GM23338 (cell line): ENCODE data around the gene SLC12A3. TPM values are rescaled to one million over a fixed set of nuclear protein-coding genes. Genes with fewer than 3 reads are reported as not detected.

Experiments
- ATAC-seq: fragments of 200-7000 bp; cut with Tn5 transposase; 3 replicates; pipeline ENCODE4 v1.9.1; 2020
- DNase-seq: peaks from one replicate; pipeline ENCODE4 v3.0.0-alpha.2; 2015; ENCODE audit warnings: low spot score
- H2AFZ ChIP-seq: fragments of 200-600 bp; sonication (generic); 2 replicates; pipeline ENCODE4 v1.8.0; 2016; ENCODE audit warnings: antibody characterized with exemption, mild to moderate bottlenecking, moderate library complexity
- H3F3A ChIP-seq: fragments of 200-600 bp; sonication (generic); replicated peaks from 2 replicates; pipeline ENCODE4 v1.8.0; 2017; ENCODE audit warnings: antibody characterized with exemption, mixed run types, low read depth
- H3K27ac ChIP-seq: fragments of 200-600 bp; sonication (generic); 2 replicates; pipeline ENCODE4 v1.6.1; 2016; ENCODE audit warnings: low read depth
- H3K27me3 ChIP-seq: fragments of 200-600 bp; sonication (generic); 2 replicates; pipeline ENCODE4 v1.8.0; 2016; ENCODE audit warnings: mild to moderate bottlenecking, mixed run types, moderate library complexity; ENCODE audit not compliant: insufficient read depth
- H3K36me3 ChIP-seq: fragments of 200-600 bp; sonication (generic); 2 replicates; pipeline ENCODE4 v1.8.0; 2016; ENCODE audit warnings: mild to moderate bottlenecking; ENCODE audit not compliant: insufficient read depth
- H3K4me1 ChIP-seq: fragments of 200-600 bp; sonication (generic); 2 replicates; pipeline ENCODE4 v1.8.0; 2016; ENCODE audit warnings: mild to moderate bottlenecking, moderate library complexity; ENCODE audit not compliant: insufficient read depth
- H3K4me2 ChIP-seq: fragments of 200-600 bp; sonication (generic); 2 replicates; pipeline ENCODE4 v1.7.1; 2017; ENCODE audit warnings: mixed run types
- H3K4me3 ChIP-seq: fragments of 200-600 bp; sonication (generic); 2 replicates; pipeline ENCODE4 v1.6.1; 2016; ENCODE audit warnings: mixed run types
- H3K79me2 ChIP-seq: fragments of 200-600 bp; sonication (generic); replicated peaks from 2 replicates; pipeline ENCODE4 v1.8.0; 2017; ENCODE audit warnings: mild to moderate bottlenecking; ENCODE audit not compliant: insufficient read depth
- H3K9me2 ChIP-seq: fragments of 200-600 bp; sonication (generic); 2 replicates; pipeline ENCODE4 v1.8.0; 2017; ENCODE audit not compliant: insufficient read depth
- H4K20me1 ChIP-seq: fragments of 200-600 bp; sonication (generic); replicated peaks from 2 replicates; pipeline ENCODE4 v1.8.0; 2017; ENCODE audit warnings: mild to moderate bottlenecking; ENCODE audit not compliant: insufficient read depth
- H3K27ac Mint-ChIP-seq: 2 replicates; pipeline ENCODE4 v1.8.0; 2020; ENCODE audit warnings: inconsistent platforms, mild to moderate bottlenecking, moderate library complexity, mixed read lengths
- H3K27me3 Mint-ChIP-seq: 3 replicates; pipeline ENCODE4 v1.8.0; 2022; ENCODE audit warnings: low read depth, mild to moderate bottlenecking, moderate library complexity, mixed read lengths, inconsistent platforms; ENCODE audit not compliant: insufficient read depth, poor library complexity
- H3K36me3 Mint-ChIP-seq: 3 replicates; pipeline ENCODE4 v1.8.0; 2021; ENCODE audit warnings: low read depth, mild to moderate bottlenecking, inconsistent platforms, moderate library complexity, mixed read lengths
- H3K4me1 Mint-ChIP-seq: 3 replicates; pipeline ENCODE4 v1.8.0; 2020; ENCODE audit warnings: mild to moderate bottlenecking, inconsistent platforms, mixed read lengths
- H3K4me3 Mint-ChIP-seq: 3 replicates; pipeline ENCODE4 v1.8.0; 2021; ENCODE audit warnings: moderate library complexity, mild to moderate bottlenecking, inconsistent platforms, mixed read lengths
- H3K9me3 Mint-ChIP-seq: 3 replicates; pipeline ENCODE4 v1.8.0; 2020; ENCODE audit warnings: moderate library complexity, mild to moderate bottlenecking, inconsistent platforms, mixed read lengths
- CREB1 ChIP-seq: fragments of 250-450 bp; sonication (Bioruptor Pico); IDR thresholded peaks from 2 replicates; pipeline ENCODE4 v1.5.0; 2020; ENCODE audit warnings: low read depth, mild to moderate bottlenecking, moderate library complexity
- ETS1 ChIP-seq: IDR thresholded peaks from 2 replicates; pipeline ENCODE4 v1.6.1; 2016; ENCODE audit warnings: antibody characterized with exemption
- EZH2 ChIP-seq: fragments of 200-600 bp; sonication (generic); IDR thresholded peaks from one replicate; pipeline ENCODE4 v1.8.0; 2017; ENCODE audit warnings: antibody characterized with exemption, mild to moderate bottlenecking, low read depth; ENCODE audit not compliant: unreplicated experiment
- EZH2phosphoT487 ChIP-seq: fragments of 200-600 bp; sonication (generic); IDR thresholded peaks from one replicate; pipeline ENCODE4 v1.8.1; 2018; ENCODE audit warnings: antibody characterized with exemption; ENCODE audit not compliant: unreplicated experiment
- JUNB ChIP-seq: IDR thresholded peaks from one replicate; pipeline ENCODE4 v1.6.1; 2016; ENCODE audit warnings: antibody characterized with exemption; ENCODE audit not compliant: unreplicated experiment
- NANOG ChIP-seq: IDR thresholded peaks from 2 replicates; pipeline ENCODE4 v1.6.1; 2016; ENCODE audit warnings: antibody characterized with exemption, borderline replicate concordance
- POLR2AphosphoS5 ChIP-seq: IDR thresholded peaks from 2 replicates; pipeline ENCODE4 v1.6.1; 2016; ENCODE audit warnings: antibody characterized with exemption, low read depth
- REST ChIP-seq: IDR thresholded peaks from one replicate; pipeline ENCODE4 v1.6.1; 2018; ENCODE audit warnings: antibody characterized with exemption; ENCODE audit not compliant: unreplicated experiment
- STAT1 ChIP-seq: IDR thresholded peaks from one replicate; pipeline ENCODE4 v1.6.1; 2016; ENCODE audit warnings: antibody characterized with exemption; ENCODE audit not compliant: unreplicated experiment
- ZNF114 ChIP-seq: fragments of 250-450 bp; sonication (Bioruptor Pico); IDR thresholded peaks from 2 replicates; pipeline ENCODE4 v1.5.0; 2020; ENCODE audit warnings: mild to moderate bottlenecking, moderate library complexity
- ZNF331 ChIP-seq: fragments of 250-450 bp; sonication (Bioruptor Pico); IDR thresholded peaks from 2 replicates; pipeline ENCODE4 v1.5.0; 2020; ENCODE audit warnings: low read depth, mild to moderate bottlenecking, moderate library complexity
- polyA plus RNA-seq: library from polyadenylated mRNA; unstranded; fragments of >200 nt; fragmentation: Nextera tagmentation; extraction: Ambion mirVana; gene quantifications from 2 replicates; pipeline ENCODE4 v1.2.1, GENCODE V29; 2016
- total RNA-seq: library from RNA; depleted of rRNA; stranded (reverse); fragments of >200 nt; shearing (Covaris generic); gene quantifications from 2 replicates; pipeline ENCODE4 v1.2.3, GENCODE V29; 2014
- TF ChIP-seq, protein P1 (sequence below), 2 experiments: fragments of 200-600 bp in 1 of 2; sonication (generic) in 1 of 2; conservative IDR thresholded peaks; 2 replicates each; pipeline versions ENCODE4 v1.5.1 to v1.6.1; 2016 to 2017; ENCODE audit warnings: antibody characterized with exemption in 2 of 2, low read depth in 2 of 2, mild to moderate bottlenecking in 2 of 2, moderate library complexity in 1 of 2
- TF ChIP-seq, protein P2 (sequence below): fragments of 250-450 bp; sonication (Bioruptor Pico); IDR thresholded peaks from 2 replicates; pipeline ENCODE4 v1.5.0; 2020; ENCODE audit warnings: mild to moderate bottlenecking, moderate library complexity

SLC12A3 gene
- total and polyA plus RNA-seq, 2 experiments from 2014 or later = not detected

DNA sequence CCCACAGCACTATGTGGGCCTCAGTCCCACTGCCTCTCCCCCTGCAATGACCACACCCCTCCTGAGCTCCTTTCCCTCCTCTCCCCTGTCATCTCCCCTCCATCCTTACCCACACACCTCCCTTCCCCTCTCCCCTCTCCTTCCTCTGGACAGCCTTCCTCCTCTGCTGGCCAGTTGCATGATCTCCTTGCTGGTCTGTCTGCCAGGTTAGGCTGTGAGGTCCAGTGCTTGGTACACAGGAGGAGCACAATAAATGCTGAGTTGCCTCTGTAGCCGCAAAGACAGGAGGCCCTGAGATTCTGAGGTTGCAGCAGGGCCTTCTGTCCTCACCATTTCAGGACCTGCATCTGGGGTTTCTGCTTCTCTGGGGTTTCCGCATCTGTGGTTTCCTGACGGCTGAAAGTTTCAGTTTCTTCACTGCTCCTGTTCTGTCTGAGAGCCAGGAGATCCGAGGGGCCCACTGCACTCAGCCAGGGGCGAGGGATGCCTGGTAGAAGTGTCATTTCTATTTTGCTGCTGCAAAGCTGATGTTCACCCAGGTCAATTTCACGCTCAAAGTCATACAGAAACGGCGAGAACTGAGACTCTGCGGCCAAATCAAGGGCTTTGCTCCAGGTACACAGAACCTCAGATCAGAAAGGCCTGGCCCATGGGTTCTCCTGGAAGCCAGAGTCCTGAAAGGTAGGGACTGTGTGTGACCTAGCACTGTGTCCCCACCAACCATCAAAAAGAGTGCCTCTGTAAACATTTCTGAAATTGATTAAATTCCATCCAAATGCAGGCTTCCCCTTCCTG, 4.6 kb upstream of the SLC12A3 start:
- no peak overlapping the region for H3K27ac Mint-ChIP-seq
- no peak overlapping the region for H3K4me3 ChIP-seq
- H3K4me2 ChIP-seq = no peak overlapping the region
- no peak for ATAC-seq
- no peak for DNase-seq
- H3K4me3 Mint-ChIP-seq = no peak overlapping the region
- no peaks in the 10 kb centered on the region for H3K27me3 ChIP-seq
- no peaks in the 10 kb centered on the region for H4K20me1 ChIP-seq
- H2AFZ ChIP-seq = no peak overlapping the region
- no peak overlapping the region for H3K27ac ChIP-seq
- H3K79me2 ChIP-seq = no peaks in the 10 kb centered on the region
- no peaks in the 10 kb centered on the region for H3K36me3 ChIP-seq
- H3F3A ChIP-seq = no peaks in the 10 kb centered on the region
- H3K27me3 Mint-ChIP-seq = peaks cover 8% of the 10 kb centered on the region
- TF ChIP-seq POLR2AphosphoS5 (no peak), NANOG (no peak), ETS1 (no peak), EZH2 (no peak), JUNB (no peak), CREB1 (CRISPR knock-in tag) (no peak), REST (no peak), ZNF114 (no peak), EZH2phosphoT487 (no peak), ZNF331 (no peak), STAT1 (no peak)
- TF ChIP-seq, protein P1, sequence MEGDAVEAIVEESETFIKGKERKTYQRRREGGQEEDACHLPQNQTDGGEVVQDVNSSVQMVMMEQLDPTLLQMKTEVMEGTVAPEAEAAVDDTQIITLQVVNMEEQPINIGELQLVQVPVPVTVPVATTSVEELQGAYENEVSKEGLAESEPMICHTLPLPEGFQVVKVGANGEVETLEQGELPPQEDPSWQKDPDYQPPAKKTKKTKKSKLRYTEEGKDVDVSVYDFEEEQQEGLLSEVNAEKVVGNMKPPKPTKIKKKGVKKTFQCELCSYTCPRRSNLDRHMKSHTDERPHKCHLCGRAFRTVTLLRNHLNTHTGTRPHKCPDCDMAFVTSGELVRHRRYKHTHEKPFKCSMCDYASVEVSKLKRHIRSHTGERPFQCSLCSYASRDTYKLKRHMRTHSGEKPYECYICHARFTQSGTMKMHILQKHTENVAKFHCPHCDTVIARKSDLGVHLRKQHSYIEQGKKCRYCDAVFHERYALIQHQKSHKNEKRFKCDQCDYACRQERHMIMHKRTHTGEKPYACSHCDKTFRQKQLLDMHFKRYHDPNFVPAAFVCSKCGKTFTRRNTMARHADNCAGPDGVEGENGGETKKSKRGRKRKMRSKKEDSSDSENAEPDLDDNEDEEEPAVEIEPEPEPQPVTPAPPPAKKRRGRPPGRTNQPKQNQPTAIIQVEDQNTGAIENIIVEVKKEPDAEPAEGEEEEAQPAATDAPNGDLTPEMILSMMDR (conservative IDR thresholded peaks at IDR 0.05; ENCODE audit: low read depth in 2 of 2) = no peak
- TF ChIP-seq, protein P2, sequence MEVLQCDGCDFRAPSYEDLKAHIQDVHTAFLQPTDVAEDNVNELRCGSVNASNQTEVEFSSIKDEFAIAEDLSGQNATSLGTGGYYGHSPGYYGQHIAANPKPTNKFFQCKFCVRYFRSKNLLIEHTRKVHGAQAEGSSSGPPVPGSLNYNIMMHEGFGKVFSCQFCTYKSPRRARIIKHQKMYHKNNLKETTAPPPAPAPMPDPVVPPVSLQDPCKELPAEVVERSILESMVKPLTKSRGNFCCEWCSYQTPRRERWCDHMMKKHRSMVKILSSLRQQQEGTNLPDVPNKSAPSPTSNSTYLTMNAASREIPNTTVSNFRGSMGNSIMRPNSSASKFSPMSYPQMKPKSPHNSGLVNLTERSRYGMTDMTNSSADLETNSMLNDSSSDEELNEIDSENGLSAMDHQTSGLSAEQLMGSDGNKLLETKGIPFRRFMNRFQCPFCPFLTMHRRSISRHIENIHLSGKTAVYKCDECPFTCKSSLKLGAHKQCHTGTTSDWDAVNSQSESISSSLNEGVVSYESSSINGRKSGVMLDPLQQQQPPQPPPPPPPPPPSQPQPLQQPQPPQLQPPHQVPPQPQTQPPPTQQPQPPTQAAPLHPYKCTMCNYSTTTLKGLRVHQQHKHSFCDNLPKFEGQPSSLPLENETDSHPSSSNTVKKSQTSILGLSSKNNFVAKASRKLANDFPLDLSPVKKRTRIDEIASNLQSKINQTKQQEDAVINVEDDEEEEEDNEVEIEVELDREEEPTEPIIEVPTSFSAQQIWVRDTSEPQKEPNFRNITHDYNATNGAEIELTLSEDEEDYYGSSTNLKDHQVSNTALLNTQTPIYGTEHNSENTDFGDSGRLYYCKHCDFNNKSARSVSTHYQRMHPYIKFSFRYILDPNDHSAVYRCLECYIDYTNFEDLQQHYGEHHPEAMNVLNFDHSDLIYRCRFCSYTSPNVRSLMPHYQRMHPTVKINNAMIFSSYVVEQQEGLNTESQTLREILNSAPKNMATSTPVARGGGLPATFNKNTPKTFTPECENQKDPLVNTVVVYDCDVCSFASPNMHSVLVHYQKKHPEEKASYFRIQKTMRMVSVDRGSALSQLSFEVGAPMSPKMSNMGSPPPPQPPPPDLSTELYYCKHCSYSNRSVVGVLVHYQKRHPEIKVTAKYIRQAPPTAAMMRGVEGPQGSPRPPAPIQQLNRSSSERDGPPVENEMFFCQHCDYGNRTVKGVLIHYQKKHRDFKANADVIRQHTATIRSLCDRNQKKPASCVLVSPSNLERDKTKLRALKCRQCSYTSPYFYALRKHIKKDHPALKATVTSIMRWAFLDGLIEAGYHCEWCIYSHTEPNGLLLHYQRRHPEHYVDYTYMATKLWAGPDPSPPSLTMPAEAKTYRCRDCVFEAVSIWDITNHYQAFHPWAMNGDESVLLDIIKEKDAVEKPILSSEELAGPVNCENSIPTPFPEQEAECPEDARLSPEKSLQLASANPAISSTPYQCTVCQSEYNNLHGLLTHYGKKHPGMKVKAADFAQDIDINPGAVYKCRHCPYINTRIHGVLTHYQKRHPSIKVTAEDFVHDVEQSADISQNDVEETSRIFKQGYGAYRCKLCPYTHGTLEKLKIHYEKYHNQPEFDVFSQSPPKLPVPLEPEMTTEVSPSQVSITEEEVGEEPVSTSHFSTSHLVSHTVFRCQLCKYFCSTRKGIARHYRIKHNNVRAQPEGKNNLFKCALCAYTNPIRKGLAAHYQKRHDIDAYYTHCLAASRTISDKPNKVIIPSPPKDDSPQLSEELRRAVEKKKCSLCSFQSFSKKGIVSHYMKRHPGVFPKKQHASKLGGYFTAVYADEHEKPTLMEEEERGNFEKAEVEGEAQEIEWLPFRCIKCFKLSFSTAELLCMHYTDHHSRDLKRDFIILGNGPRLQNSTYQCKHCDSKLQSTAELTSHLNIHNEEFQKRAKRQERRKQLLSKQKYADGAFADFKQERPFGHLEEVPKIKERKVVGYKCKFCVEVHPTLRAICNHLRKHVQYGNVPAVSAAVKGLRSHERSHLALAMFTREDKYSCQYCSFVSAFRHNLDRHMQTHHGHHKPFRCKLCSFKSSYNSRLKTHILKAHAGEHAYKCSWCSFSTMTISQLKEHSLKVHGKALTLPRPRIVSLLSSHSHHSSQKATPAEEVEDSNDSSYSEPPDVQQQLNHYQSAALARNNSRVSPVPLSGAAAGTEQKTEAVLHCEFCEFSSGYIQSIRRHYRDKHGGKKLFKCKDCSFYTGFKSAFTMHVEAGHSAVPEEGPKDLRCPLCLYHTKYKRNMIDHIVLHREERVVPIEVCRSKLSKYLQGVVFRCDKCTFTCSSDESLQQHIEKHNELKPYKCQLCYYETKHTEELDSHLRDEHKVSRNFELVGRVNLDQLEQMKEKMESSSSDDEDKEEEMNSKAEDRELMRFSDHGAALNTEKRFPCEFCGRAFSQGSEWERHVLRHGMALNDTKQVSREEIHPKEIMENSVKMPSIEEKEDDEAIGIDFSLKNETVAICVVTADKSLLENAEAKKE = no peak
- no peaks in the 10 kb centered on the region for H3K9me2 ChIP-seq
- H3K4me1 Mint-ChIP-seq = peaks cover 6% of the 10 kb centered on the region; the same call in 2 of the 3 replicates
- no peaks in the 10 kb centered on the region for H3K4me1 ChIP-seq
- no peaks in the 10 kb centered on the region for H3K9me3 Mint-ChIP-seq
- H3K36me3 Mint-ChIP-seq = no peaks in the 10 kb centered on the region
